PC-3 (cell line): ENCODE measurements around the gene CXCL10. TPM values are rescaled to one million over a fixed set of nuclear protein-coding genes. Genes with fewer than 3 reads are reported as not detected.

ENCODE experiments used
- ATAC-seq: fragments of 200-7000 bp; cut with Tn5 transposase; 2 replicates; pipeline ENCODE4 v1.9.1; 2020; ENCODE audit warnings: mild to moderate bottlenecking, moderate library complexity
- BruUV-seq: library from RNA; stranded (reverse); fragments of 400-500 nt; replicated peaks from 2 replicates; lab custom pipeline; 2021; lab: Mats Ljungman, UMichigan
- CTCF ChIA-PET: fragments of 300-600 bp; sonication (Branson Sonifier 250); formaldehyde crosslinking; loops from one replicate; lab custom pipeline; 2022; ENCODE audit warnings: antibody characterized with exemption; lab: Charles Lee
- POLR2A ChIA-PET: fragments of 300-600 bp; sonication (Branson Sonifier 250); formaldehyde crosslinking; loops from one replicate; lab custom pipeline; 2022; ENCODE audit warnings: antibody characterized with exemption; ENCODE audit not compliant: unreplicated experiment; lab: Charles Lee
- DNase-seq: peaks from one replicate; pipeline ENCODE4 v3.0.0-alpha.2; 2015
- H2AFZ ChIP-seq: fragments of 300-600 bp; sonication (generic); 2 replicates; pipeline ENCODE4 v1.6.0; 2016; ENCODE audit warnings: antibody characterized with exemption, low read length
- H3F3A ChIP-seq: fragments of 300-600 bp; sonication (generic); one replicate; pipeline ENCODE4 v1.6.0; 2017; ENCODE audit warnings: antibody characterized with exemption, low read length, control low read depth, mild to moderate bottlenecking; ENCODE audit not compliant: unreplicated experiment
- H3K27ac ChIP-seq: fragments of 300-600 bp; sonication (generic); 2 replicates; pipeline ENCODE4 v1.5.1; 2016; ENCODE audit warnings: mild to moderate bottlenecking, low read length
- H3K27me3 ChIP-seq: fragments of 300-600 bp; sonication (generic); 2 replicates; pipeline ENCODE4 v1.6.1; 2016; ENCODE audit warnings: low read length, mixed read lengths
- H3K36me3 ChIP-seq: fragments of 300-600 bp; sonication (generic); 2 replicates; pipeline ENCODE4 v1.6.1; 2016; ENCODE audit warnings: low read depth, mixed run types, low read length, mixed read lengths
- H3K4me1 ChIP-seq: fragments of 300-600 bp; sonication (generic); 2 replicates; pipeline ENCODE4 v1.5.1; 2016; ENCODE audit warnings: low read length; ENCODE audit not compliant: insufficient read depth
- H3K4me2 ChIP-seq: fragments of 300-600 bp; sonication (generic); 2 replicates; pipeline ENCODE4 v1.6.0; 2016; ENCODE audit warnings: low read length
- H3K4me3 ChIP-seq: fragments of 300-600 bp; sonication (generic); 2 replicates; pipeline ENCODE4 v1.5.1; 2016; ENCODE audit warnings: mild to moderate bottlenecking, low read length, mixed read lengths
- H3K79me2 ChIP-seq: fragments of 300-600 bp; sonication (generic); 2 replicates; pipeline ENCODE4 v1.6.1; 2017; ENCODE audit warnings: low read length, mixed read lengths
- H3K9ac ChIP-seq: fragments of 300-600 bp; sonication (generic); 2 replicates; pipeline ENCODE4 v1.6.0; 2016; ENCODE audit warnings: mild to moderate bottlenecking, low read length
- H3K9me2 ChIP-seq: fragments of 300-600 bp; sonication (generic); replicated peaks from 2 replicates; pipeline ENCODE4 v1.6.1; 2016; ENCODE audit warnings: mixed run types, low read length, mixed read lengths
- H3K9me3 ChIP-seq: fragments of 300-600 bp; sonication (generic); 2 replicates; pipeline ENCODE4 v1.6.1; 2016; ENCODE audit warnings: low read length, mixed read lengths
- H4K20me1 ChIP-seq: fragments of 300-600 bp; sonication (generic); 2 replicates; pipeline ENCODE4 v1.6.1; 2016; ENCODE audit warnings: low read length, mixed read lengths
- CTCF ChIP-seq: fragments of 300-600 bp; sonication (generic); conservative IDR thresholded peaks from 2 replicates; pipeline ENCODE4 v1.5.1; 2017; ENCODE audit warnings: antibody characterized with exemption, low read depth, mild to moderate bottlenecking, low read length
- EZH2 ChIP-seq: fragments of 300-600 bp; sonication (generic); IDR thresholded peaks from one replicate; pipeline ENCODE4 v1.6.1; 2017; ENCODE audit warnings: antibody characterized with exemption, mild to moderate bottlenecking, low read length; ENCODE audit not compliant: unreplicated experiment
- EZH2phosphoT487 ChIP-seq: fragments of 300-600 bp; sonication (generic); IDR thresholded peaks from 2 replicates; pipeline ENCODE4 v1.6.1; 2018; ENCODE audit warnings: mild to moderate bottlenecking, antibody characterized with exemption, low read length, borderline replicate concordance
- intact Hi-C: fragments of 100-400 bp; cut with micrococcal nuclease; formaldehyde crosslinking; loops from 2 replicates; pipeline ENCODE4 v1.9.0; 2023
- total RNA-seq: library from RNA; depleted of rRNA; stranded (reverse); fragments of >200 nt; gene quantifications from 2 replicates; pipeline ENCODE4 v1.2.3, GENCODE V29; 2014

Gene CXCL10
- total RNA-seq, 1 experiment from 2014 or later: not detected

GRCh38 chr4:75992462-75992861 is 30.8 kb downstream of the CXCL10 start:
- POLR2A ChIA-PET: no interaction called here

GRCh38 chr4:75989846-75990528 is 33.3 kb downstream of the CXCL10 start:
- TF ChIP-seq EZH2phosphoT487 (no peak), EZH2 (no peak), CTCF (no peak)
- H2AFZ ChIP-seq: peak overlapping the region; percentile 96
- no peaks in the 10 kb centered on the region for H3K9me3 ChIP-seq
- intact Hi-C loops: no loop called here
- peak overlapping the region; percentile 24 for H3K27ac ChIP-seq
- H3F3A ChIP-seq: no peaks in the 10 kb centered on the region
- H3K27me3 ChIP-seq: no peaks in the 10 kb centered on the region
- no TSS peak for BruUV-seq
- H4K20me1 ChIP-seq: peaks cover 20% of the 10 kb centered on the region
- H3K9me2 ChIP-seq: no peaks in the 10 kb centered on the region
- H3K4me2 ChIP-seq: peak overlapping the region; percentile 99
- H3K79me2 ChIP-seq: peaks cover 61% of the 10 kb centered on the region
- DNase-seq (no peak), ATAC-seq (peak; percentile 8; the same call in 1 of the 2 replicates)
- peak overlapping the region; percentile 95 for H3K9ac ChIP-seq
- H3K4me1 ChIP-seq: peaks cover 11% of the 10 kb centered on the region
- peak overlapping the region; percentile 79 for H3K4me3 ChIP-seq
- ChIA-PET CTCF (no interaction called here), POLR2A (no interaction called here)
- H3K36me3 ChIP-seq: no peaks in the 10 kb centered on the region

More at GRCh38 chr4:75992462-75992861, 30.8 kb downstream of the CXCL10 start:
- no peaks in the 10 kb centered on the region for H3F3A ChIP-seq
- peaks cover 7% of the 10 kb centered on the region; the same call in 1 of the 2 replicates for H3K4me1 ChIP-seq
- CTCF ChIA-PET: interaction anchor here (0.7 to 0.8 kb wide), 2 partner anchors 51 to 72 kb away, joined by 3 to 15 read pairs; partner anchors contain the start of gene NAAA
- no peak overlapping the region for H3K4me3 ChIP-seq
- peaks cover 36% of the 10 kb centered on the region for H3K79me2 ChIP-seq
- TF ChIP-seq CTCF (no peak), EZH2phosphoT487 (no peak), EZH2 (no peak)
- no peak overlapping the region for H3K9ac ChIP-seq
- intact Hi-C loops: no loop called here
- no peaks in the 10 kb centered on the region for H3K9me3 ChIP-seq
- no peak overlapping the region for H3K27ac ChIP-seq
- peaks cover 20% of the 10 kb centered on the region for H4K20me1 ChIP-seq
- no peak for ATAC-seq
- BruUV-seq: no TSS peak
- H3K27me3 ChIP-seq: no peaks in the 10 kb centered on the region
- H3K36me3 ChIP-seq: no peaks in the 10 kb centered on the region
- H3K4me2 ChIP-seq: no peak overlapping the region
- no peak for DNase-seq
- H2AFZ ChIP-seq: no peak overlapping the region
- no peaks in the 10 kb centered on the region for H3K9me2 ChIP-seq

GRCh38 chr4:75985116-75985515 is 38.2 kb downstream of the CXCL10 start:
- BruUV-seq: no TSS peak
- POLR2A ChIA-PET: no interaction called here
- H3K79me2 ChIP-seq: peaks cover 65% of the 10 kb centered on the region
- no peak overlapping the region for H3K27ac ChIP-seq
- TF ChIP-seq EZH2phosphoT487 (no peak), CTCF (no peak), EZH2 (no peak)
- intact Hi-C loops: no loop called here
- no peaks in the 10 kb centered on the region for H3K9me3 ChIP-seq
- DNase-seq (peak; percentile 59), ATAC-seq (peak; percentile 66; the same call in 1 of the 2 replicates)
- no peak overlapping the region for H3K4me3 ChIP-seq
- H4K20me1 ChIP-seq: peaks cover 20% of the 10 kb centered on the region
- CTCF ChIA-PET: no interaction called here
- no peak overlapping the region for H3K9ac ChIP-seq
- no peaks in the 10 kb centered on the region for H3K27me3 ChIP-seq
- no peak overlapping the region for H2AFZ ChIP-seq
- no peaks in the 10 kb centered on the region for H3K9me2 ChIP-seq
- peaks cover 11% of the 10 kb centered on the region for H3K4me1 ChIP-seq
- no peaks in the 10 kb centered on the region for H3F3A ChIP-seq
- H3K36me3 ChIP-seq: peaks cover 11% of the 10 kb centered on the region; the same call in 1 of the 2 replicates
- no peak overlapping the region for H3K4me2 ChIP-seq
